SK-N-SH treated with all-trans-retinoic acid at 6 μM for 48 hours (cell line): Measurements from ENCODE around the gene CHD1L.
A peak's percentile ranks its signal among the peaks of the same experiment; 100 is the strongest.
"Not testable (repeated sequence)": the region's sequence is repeated elsewhere in the genome, so short reads cannot be mapped to it uniquely, and the experiment has no call there.

Experiments used
- ATAC-seq: fragments of 200-7000 bp; cut with Tn5 transposase; 3 replicates; pipeline ENCODE4 v1.9.1; 2020; ENCODE audit warnings: mild to moderate bottlenecking, moderate library complexity
- ARNTL ChIP-seq: fragments of 450-650 bp; formaldehyde crosslinking; IDR thresholded peaks from 2 replicates; pipeline ENCODE4 v1.5.0; 2020; ENCODE audit warnings: low read depth, mild to moderate bottlenecking, moderate library complexity, borderline replicate concordance
- BACH2 ChIP-seq: fragments of 250-450 bp; sonication (Bioruptor Pico); IDR thresholded peaks from 2 replicates; pipeline ENCODE4 v1.9.0; 2021; ENCODE audit warnings: mild to moderate bottlenecking, borderline replicate concordance
- CREB5 ChIP-seq: fragments of 250-450 bp; sonication (Bioruptor Pico); IDR thresholded peaks from 2 replicates; pipeline ENCODE4 v1.5.1; 2020; ENCODE audit warnings: low read depth, mild to moderate bottlenecking, moderate library complexity
- CSRNP3 ChIP-seq: fragments of 250-450 bp; sonication (Bioruptor Pico); IDR thresholded peaks from 2 replicates; pipeline ENCODE4 v1.5.1; 2021; ENCODE audit warnings: mild to moderate bottlenecking, moderate library complexity
- ESRRG ChIP-seq: fragments of 250-450 bp; sonication (Bioruptor Pico); IDR thresholded peaks from 2 replicates; pipeline ENCODE4 v1.6.1; 2021; ENCODE audit warnings: mild to moderate bottlenecking
- OSR1 ChIP-seq: fragments of 250-450 bp; sonication (Bioruptor Pico); IDR thresholded peaks from 2 replicates; pipeline ENCODE4 v1.8.0; 2022; ENCODE audit warnings: moderate library complexity, mild to moderate bottlenecking, inconsistent platforms
- PATZ1 ChIP-seq: fragments of 250-450 bp; sonication (Bioruptor Pico); IDR thresholded peaks from 2 replicates; pipeline ENCODE4 v1.8.0; 2020; ENCODE audit warnings: mild to moderate bottlenecking, moderate library complexity, borderline replicate concordance
- POU6F1 ChIP-seq: fragments of 250-450 bp; sonication (Bioruptor Pico); IDR thresholded peaks from 2 replicates; pipeline ENCODE4 v1.8.0; 2021; ENCODE audit warnings: low read depth, mild to moderate bottlenecking, moderate library complexity, borderline replicate concordance
- PPARA ChIP-seq: fragments of 250-450 bp; sonication (Bioruptor Pico); IDR thresholded peaks from 2 replicates; pipeline ENCODE4 v1.5.0; 2020; ENCODE audit warnings: mild to moderate bottlenecking, borderline replicate concordance
- RARB ChIP-seq: fragments of 250-450 bp; sonication (Bioruptor Pico); IDR thresholded peaks from 2 replicates; pipeline ENCODE4 v1.8.0; 2021; ENCODE audit warnings: mild to moderate bottlenecking, moderate library complexity
- SNAI2 ChIP-seq: fragments of 250-450 bp; sonication (Bioruptor Pico); IDR thresholded peaks from 2 replicates; pipeline ENCODE4 v1.5.0; 2020; ENCODE audit warnings: mild to moderate bottlenecking, moderate library complexity
- TCF4 ChIP-seq: fragments of 250-450 bp; sonication (Bioruptor Pico); IDR thresholded peaks from 2 replicates; pipeline ENCODE4 v1.8.0; 2021; ENCODE audit warnings: mild to moderate bottlenecking, moderate library complexity, borderline replicate concordance
- TOX ChIP-seq: fragments of 250-450 bp; sonication (Bioruptor Pico); IDR thresholded peaks from 2 replicates; pipeline ENCODE4 v1.8.0; 2021; ENCODE audit warnings: mild to moderate bottlenecking, moderate library complexity, borderline replicate concordance
- TSHZ2 ChIP-seq: fragments of 250-450 bp; sonication (Bioruptor Pico); IDR thresholded peaks from 2 replicates; pipeline ENCODE4 v1.5.0; 2020; ENCODE audit warnings: mild to moderate bottlenecking, moderate library complexity
- ZC3H10 ChIP-seq: fragments of 250-450 bp; sonication (Bioruptor Pico); IDR thresholded peaks from 2 replicates; pipeline ENCODE4 v1.5.1; 2021; ENCODE audit warnings: mild to moderate bottlenecking, moderate library complexity
- ZFP3 ChIP-seq: fragments of 250-450 bp; sonication (Bioruptor Pico); IDR thresholded peaks from 2 replicates; pipeline ENCODE4 v1.5.0; 2020; ENCODE audit warnings: mild to moderate bottlenecking, moderate library complexity
- ZFP30 ChIP-seq: fragments of 450-650 bp; formaldehyde crosslinking; IDR thresholded peaks from 2 replicates; pipeline ENCODE4 v1.5.0; 2022; ENCODE audit warnings: mild to moderate bottlenecking, moderate library complexity
- ZNF565 ChIP-seq: fragments of 450-650 bp; formaldehyde crosslinking; conservative IDR thresholded peaks from 2 replicates; pipeline ENCODE4 v1.5.0; 2020; ENCODE audit warnings: low read depth, mild to moderate bottlenecking, moderate library complexity
- ZNF70 ChIP-seq: fragments of 450-650 bp; formaldehyde crosslinking; IDR thresholded peaks from 2 replicates; pipeline ENCODE4 v1.5.0; 2020; ENCODE audit warnings: mild to moderate bottlenecking, moderate library complexity
- ZNF8 ChIP-seq: fragments of 450-650 bp; formaldehyde crosslinking; IDR thresholded peaks from 2 replicates; pipeline ENCODE4 v1.5.0; 2020; ENCODE audit warnings: mild to moderate bottlenecking, moderate library complexity

The CHD1L gene

GRCh38 chr1:147225193-147225730, 17.2 kb upstream of the CHD1L start, which contains the start of gene FMO5:
TSS of gene FMO5 (minus strand) at chr1:147225339. CDS start at chr1:147225029, 310 bp downstream.
- ATAC-seq = peak; percentile 99
- TF ChIP-seq ZNF8 (CRISPR knock-in tag) (no peak), TCF4 (CRISPR knock-in tag) (no peak), PPARA (no peak), CREB5 (CRISPR knock-in tag) (no peak)

- ATAC-seq = not testable (repeated sequence)
Measured at GRCh38 chr1:147231032-147231431, 11.5 kb upstream of the CHD1L start.

- ATAC-seq = not testable (repeated sequence)
Measured at GRCh38 chr1:147233903-147234302, 8.6 kb upstream of the CHD1L start.

GRCh38 chr1:147235822-147236221, 6.7 kb upstream of the CHD1L start:
- TF ChIP-seq TCF4 (CRISPR knock-in tag) (no peak), ZNF565 (CRISPR knock-in tag) (no peak), CSRNP3 (CRISPR knock-in tag) (no peak), ZNF70 (CRISPR knock-in tag) (no peak), RARB (CRISPR knock-in tag) (no peak), PATZ1 (no peak), TOX (CRISPR knock-in tag) (no peak), OSR1 (CRISPR knock-in tag) (no peak), POU6F1 (CRISPR knock-in tag) (no peak), BACH2 (CRISPR knock-in tag) (no peak), ZC3H10 (CRISPR knock-in tag) (no peak), TSHZ2 (CRISPR knock-in tag) (no peak), ZNF8 (CRISPR knock-in tag) (no peak), ZFP30 (CRISPR knock-in tag) (no peak), SNAI2 (CRISPR knock-in tag) (no peak), ESRRG (CRISPR knock-in tag) (no peak), ZFP3 (no peak), ARNTL (CRISPR knock-in tag) (no peak)
- ATAC-seq = no peak
